GM10266 (cell line): ENCODE measurements around the gene PKP2.
A peak's percentile ranks its signal among the peaks of the same experiment; 100 is the strongest.

Source experiments
- DNase-seq: peaks from one replicate; pipeline ENCODE4 v3.0.0; 2012; ENCODE audit errors: extremely low spot score
- TF ChIP-seq, protein P1 (sequence below): IDR thresholded peaks from 2 replicates; pipeline ENCODE4 v1.5.1; 2012; ENCODE audit warnings: mild to moderate bottlenecking, low read depth; ENCODE audit not compliant: control insufficient read depth, insufficient read depth; ENCODE audit errors: missing control alignments

The PKP2 gene

DNA sequence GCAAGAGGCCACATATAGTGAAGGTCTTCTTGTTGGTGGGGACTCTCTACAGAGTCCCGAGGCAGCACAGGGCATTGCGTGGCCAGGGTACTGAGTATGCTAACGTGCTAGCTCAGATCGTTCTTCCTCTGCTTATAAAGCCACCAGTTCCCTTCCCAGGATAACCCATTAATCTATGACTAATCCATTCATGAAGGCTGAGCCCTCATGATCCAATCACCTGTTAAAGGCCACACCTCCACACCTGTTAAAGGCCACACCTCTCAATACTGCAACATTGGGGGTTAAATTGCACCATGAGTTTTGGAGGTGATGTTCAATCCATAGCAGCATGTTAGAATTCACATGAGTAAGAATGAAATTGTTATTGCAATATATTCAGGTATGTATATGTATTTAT, 128.1 kb downstream of the PKP2 start:
- TF ChIP-seq, protein P1, sequence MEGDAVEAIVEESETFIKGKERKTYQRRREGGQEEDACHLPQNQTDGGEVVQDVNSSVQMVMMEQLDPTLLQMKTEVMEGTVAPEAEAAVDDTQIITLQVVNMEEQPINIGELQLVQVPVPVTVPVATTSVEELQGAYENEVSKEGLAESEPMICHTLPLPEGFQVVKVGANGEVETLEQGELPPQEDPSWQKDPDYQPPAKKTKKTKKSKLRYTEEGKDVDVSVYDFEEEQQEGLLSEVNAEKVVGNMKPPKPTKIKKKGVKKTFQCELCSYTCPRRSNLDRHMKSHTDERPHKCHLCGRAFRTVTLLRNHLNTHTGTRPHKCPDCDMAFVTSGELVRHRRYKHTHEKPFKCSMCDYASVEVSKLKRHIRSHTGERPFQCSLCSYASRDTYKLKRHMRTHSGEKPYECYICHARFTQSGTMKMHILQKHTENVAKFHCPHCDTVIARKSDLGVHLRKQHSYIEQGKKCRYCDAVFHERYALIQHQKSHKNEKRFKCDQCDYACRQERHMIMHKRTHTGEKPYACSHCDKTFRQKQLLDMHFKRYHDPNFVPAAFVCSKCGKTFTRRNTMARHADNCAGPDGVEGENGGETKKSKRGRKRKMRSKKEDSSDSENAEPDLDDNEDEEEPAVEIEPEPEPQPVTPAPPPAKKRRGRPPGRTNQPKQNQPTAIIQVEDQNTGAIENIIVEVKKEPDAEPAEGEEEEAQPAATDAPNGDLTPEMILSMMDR = no peak
- DNase-seq = no peak

DNA sequence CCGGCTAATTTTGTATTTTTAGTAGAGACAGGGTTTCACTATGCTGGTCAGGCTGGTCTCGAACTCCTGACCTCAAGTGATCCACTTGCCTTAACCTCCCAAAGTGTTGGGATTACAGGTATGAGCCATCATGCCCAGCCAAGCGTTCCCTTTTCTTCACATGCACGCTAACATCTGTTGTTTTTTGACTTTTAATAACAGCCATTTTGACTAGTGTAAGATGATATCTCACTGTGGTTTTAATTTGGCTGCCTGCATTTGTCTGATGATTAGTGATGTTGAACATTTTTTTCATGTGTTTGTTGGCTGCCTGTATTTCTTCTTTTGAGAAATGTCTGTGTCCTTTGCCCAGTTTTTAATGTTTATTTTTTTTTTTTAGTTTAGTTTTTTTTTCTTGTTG, 130.7 kb downstream of the PKP2 start:
- DNase-seq = no peak
- TF ChIP-seq, protein P1 = no peak

DNA sequence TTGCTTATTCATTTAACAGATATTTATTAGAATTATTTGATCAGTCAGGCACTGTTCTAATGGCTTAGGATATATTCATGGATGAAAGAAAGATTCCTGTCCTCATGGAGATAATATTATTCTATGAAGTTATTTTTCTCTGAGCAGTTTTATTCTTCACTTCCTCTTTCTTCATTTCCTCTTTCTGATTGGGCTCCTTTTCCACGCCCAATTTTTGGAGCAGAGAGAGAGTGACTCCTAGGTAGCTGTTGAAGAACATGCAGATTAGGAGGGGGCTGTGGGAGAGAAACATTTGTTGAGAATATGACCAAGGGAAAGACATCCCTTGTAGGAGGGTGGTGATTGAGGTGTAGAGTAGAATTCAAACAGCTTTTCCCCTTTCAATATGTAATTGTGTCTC, 134.9 kb downstream of the PKP2 start:
- no peak for DNase-seq
- TF ChIP-seq, protein P1 = no peak

DNA sequence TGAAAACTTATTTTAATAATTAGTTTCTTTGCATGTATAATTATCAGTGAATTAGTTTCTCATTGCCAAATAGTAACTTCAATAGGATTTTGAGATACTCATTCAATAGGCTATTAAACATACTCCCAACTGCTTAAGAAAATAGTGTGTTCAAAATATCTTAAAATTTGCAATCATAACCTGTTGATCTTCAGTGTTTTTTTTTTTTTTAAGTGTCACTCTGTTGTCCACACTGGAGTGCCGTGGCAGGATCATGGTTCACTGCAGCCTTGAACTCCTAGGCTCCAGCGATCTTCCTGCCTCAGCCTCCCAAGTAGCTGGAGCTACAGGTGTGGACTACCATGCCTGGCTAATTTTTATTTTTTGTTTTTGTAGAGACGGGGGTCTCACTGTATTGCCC, 139.4 kb downstream of the PKP2 start:
- TF ChIP-seq, protein P1 = no peak
- no peak for DNase-seq

DNA sequence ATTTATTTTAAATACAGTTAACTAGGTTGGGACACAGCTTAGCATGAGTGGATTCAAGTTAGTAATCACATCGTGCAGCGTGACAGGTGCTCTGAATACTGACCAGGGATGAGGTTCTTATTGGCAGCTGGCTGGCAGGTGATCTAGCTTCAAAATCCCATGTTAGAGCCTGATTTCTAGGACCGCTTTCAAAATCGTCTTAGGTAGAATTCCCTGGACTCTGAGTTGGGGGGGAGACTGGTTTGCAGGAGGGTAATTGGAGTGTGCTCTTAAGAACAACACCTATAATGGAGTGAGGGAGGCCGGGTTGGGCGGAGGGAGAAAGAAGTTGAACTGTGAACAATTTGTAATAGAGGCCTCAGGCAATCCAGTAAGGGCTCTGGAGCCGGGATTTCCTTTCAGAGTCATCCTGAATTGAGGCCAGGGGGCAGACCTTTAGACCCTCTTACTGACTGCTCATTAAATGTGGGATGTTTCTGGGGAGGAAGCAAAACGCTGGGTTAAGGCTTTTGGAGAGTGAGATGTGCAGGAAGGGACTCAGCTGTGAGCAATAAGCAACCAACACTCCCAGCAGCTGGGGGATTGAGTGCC, 140.0 kb downstream of the PKP2 start:
- DNase-seq = no peak
- TF ChIP-seq, protein P1 = no peak

DNA sequence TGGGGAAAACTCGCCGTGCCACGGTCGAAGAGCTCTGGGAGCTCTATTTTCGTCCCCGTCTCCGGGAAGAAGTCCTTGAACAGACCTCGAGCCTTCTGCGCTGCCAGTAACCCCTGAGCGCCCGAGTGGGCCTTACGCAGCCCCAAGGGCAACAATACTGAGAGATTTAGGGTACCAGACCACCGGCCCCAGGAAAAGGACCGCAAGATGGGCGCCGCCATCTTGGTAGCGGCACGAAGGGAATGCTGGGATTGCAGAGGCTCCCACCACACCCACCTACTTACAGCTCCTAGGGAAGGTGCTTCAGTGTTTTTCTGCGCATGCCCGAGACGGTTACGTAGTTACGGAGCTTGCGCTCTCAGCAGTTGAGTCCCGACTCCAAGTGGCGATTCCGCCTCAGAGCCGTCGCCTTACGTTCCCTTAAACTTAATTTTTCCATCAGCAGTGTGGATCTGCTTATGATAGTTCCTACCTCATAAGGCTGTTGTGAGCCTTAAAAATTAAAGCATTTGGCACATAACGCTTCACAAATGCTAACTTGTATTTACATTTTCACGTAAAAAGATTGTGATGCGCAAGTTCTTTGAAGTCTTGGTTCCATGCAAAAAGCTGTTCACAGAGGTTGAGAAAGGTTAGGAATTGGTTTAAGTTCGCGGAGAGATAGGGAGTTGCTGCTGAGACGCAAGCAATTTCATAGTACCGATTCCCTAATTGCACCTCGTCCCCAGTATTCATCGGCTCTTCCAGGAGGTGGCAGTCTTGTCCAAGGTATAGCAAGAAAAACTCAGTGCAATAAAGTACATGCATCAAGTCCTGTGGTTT, 140.7 kb downstream of the PKP2 start, which contains the start of gene YARS2:
YARS2 (minus strand) TSS at position 244 of the 822 bp plus-strand sequence; CDS start at position 221, 23 bp downstream.
- TF ChIP-seq, protein P1 = peak; percentile 78
- peak; percentile 82 for DNase-seq
